Liver (tissue), 3 donors: ENCODE data around the gene RAET1E.

Experiments used
- EGR1 ChIP-seq, 2 donors: IDR thresholded peaks; 2 replicates each; pipeline ENCODE4 v1.6.1; 2016 to 2018; ENCODE audit warnings: antibody characterized with exemption in 2 of 2, low read depth in 2 of 2
- GABPA ChIP-seq, 2 donors: IDR thresholded peaks in 1 of 2; conservative IDR thresholded peaks in 1 of 2; 2 replicates each; pipeline ENCODE4 v1.6.1; 2016; ENCODE audit warnings: antibody characterized with exemption in 2 of 2, mild to moderate bottlenecking in 1 of 2, moderate library complexity in 1 of 2
- JUND ChIP-seq, 2 donors: IDR thresholded peaks; 2 replicates each; pipeline ENCODE4 v1.6.1; 2016; ENCODE audit warnings: antibody characterized with exemption in 2 of 2
- SP1 ChIP-seq: IDR thresholded peaks from 2 replicates; pipeline ENCODE4 v1.6.1; 2018; ENCODE audit warnings: antibody characterized with exemption, mild to moderate bottlenecking
- YY1 ChIP-seq: IDR thresholded peaks from 2 replicates; pipeline ENCODE4 v1.6.1; 2016; ENCODE audit warnings: antibody characterized with exemption, mild to moderate bottlenecking
- TF ChIP-seq, protein P1 (sequence below): fragments of 150-350 bp; IDR thresholded peaks from 2 replicates; pipeline ENCODE4 v1.5.1; 2017; ENCODE audit warnings: improper control_type of control experiment, low read depth, low read length; ENCODE audit not compliant: missing input control
- TF ChIP-seq, protein P2 (sequence below): IDR thresholded peaks from 2 replicates; pipeline ENCODE4 v1.6.1; 2016; ENCODE audit warnings: antibody characterized with exemption, mild to moderate bottlenecking
- TF ChIP-seq, protein P3 (sequence below): IDR thresholded peaks from 2 replicates; pipeline ENCODE4 v1.6.1; 2016; ENCODE audit warnings: antibody characterized with exemption
- TF ChIP-seq, protein P4 (sequence below): IDR thresholded peaks from 2 replicates; pipeline ENCODE4 v1.6.1; 2016; ENCODE audit warnings: antibody characterized with exemption
- donor health status: healthy.
- donor health status: healthy.

DNA sequence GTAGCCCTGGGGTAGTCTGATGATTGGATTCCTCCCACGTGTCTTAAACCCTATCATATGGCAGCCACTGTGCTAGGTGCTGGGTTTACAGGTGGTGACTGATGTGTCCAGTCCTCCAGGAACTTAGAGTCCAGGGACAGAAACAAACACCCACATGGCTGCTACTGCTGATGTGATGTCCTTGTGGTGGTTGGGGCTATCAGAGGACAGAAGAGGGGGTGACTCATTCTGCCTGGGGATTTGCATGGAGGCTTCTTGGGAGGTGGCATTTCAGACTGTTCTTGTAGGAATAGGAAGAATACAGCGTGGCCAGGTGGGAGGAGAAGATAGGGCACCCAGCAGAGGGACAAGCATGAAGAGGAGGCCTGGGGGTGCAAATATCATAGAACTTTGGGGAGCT lies 15.2 kb upstream of the RAET1E start:
- TF ChIP-seq EGR1 (IDR thresholded peaks at IDR 0.05; ENCODE audit: low read depth in 2 of 2) (no peak), JUND (IDR thresholded peaks at IDR 0.05) (no peak), GABPA (IDR thresholded peaks at IDR 0.05 in 1 of 2, conservative IDR thresholded peaks at IDR 0.05 in 1 of 2) (no peak), SP1 (no peak), YY1 (no peak)
- TF ChIP-seq, protein P1, sequence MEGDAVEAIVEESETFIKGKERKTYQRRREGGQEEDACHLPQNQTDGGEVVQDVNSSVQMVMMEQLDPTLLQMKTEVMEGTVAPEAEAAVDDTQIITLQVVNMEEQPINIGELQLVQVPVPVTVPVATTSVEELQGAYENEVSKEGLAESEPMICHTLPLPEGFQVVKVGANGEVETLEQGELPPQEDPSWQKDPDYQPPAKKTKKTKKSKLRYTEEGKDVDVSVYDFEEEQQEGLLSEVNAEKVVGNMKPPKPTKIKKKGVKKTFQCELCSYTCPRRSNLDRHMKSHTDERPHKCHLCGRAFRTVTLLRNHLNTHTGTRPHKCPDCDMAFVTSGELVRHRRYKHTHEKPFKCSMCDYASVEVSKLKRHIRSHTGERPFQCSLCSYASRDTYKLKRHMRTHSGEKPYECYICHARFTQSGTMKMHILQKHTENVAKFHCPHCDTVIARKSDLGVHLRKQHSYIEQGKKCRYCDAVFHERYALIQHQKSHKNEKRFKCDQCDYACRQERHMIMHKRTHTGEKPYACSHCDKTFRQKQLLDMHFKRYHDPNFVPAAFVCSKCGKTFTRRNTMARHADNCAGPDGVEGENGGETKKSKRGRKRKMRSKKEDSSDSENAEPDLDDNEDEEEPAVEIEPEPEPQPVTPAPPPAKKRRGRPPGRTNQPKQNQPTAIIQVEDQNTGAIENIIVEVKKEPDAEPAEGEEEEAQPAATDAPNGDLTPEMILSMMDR = no peak
- TF ChIP-seq, protein P2, sequence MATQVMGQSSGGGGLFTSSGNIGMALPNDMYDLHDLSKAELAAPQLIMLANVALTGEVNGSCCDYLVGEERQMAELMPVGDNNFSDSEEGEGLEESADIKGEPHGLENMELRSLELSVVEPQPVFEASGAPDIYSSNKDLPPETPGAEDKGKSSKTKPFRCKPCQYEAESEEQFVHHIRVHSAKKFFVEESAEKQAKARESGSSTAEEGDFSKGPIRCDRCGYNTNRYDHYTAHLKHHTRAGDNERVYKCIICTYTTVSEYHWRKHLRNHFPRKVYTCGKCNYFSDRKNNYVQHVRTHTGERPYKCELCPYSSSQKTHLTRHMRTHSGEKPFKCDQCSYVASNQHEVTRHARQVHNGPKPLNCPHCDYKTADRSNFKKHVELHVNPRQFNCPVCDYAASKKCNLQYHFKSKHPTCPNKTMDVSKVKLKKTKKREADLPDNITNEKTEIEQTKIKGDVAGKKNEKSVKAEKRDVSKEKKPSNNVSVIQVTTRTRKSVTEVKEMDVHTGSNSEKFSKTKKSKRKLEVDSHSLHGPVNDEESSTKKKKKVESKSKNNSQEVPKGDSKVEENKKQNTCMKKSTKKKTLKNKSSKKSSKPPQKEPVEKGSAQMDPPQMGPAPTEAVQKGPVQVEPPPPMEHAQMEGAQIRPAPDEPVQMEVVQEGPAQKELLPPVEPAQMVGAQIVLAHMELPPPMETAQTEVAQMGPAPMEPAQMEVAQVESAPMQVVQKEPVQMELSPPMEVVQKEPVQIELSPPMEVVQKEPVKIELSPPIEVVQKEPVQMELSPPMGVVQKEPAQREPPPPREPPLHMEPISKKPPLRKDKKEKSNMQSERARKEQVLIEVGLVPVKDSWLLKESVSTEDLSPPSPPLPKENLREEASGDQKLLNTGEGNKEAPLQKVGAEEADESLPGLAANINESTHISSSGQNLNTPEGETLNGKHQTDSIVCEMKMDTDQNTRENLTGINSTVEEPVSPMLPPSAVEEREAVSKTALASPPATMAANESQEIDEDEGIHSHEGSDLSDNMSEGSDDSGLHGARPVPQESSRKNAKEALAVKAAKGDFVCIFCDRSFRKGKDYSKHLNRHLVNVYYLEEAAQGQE = no peak
- TF ChIP-seq, protein P3, sequence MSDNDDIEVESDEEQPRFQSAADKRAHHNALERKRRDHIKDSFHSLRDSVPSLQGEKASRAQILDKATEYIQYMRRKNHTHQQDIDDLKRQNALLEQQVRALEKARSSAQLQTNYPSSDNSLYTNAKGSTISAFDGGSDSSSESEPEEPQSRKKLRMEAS = no peak
- TF ChIP-seq, protein P4, sequence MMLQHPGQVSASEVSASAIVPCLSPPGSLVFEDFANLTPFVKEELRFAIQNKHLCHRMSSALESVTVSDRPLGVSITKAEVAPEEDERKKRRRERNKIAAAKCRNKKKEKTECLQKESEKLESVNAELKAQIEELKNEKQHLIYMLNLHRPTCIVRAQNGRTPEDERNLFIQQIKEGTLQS = no peak
